GM23338 (cell line): Measurements from ENCODE around the gene MYH14. TPM values are rescaled to one million over a fixed set of nuclear protein-coding genes. Genes with fewer than 3 reads are reported as not detected.

Experiments used
- ATAC-seq: fragments of 200-7000 bp; cut with Tn5 transposase; 3 replicates; pipeline ENCODE4 v1.9.1; 2020
- DNase-seq: peaks from one replicate; pipeline ENCODE4 v3.0.0-alpha.2; 2015; ENCODE audit warnings: low spot score
- H2AFZ ChIP-seq: fragments of 200-600 bp; sonication (generic); 2 replicates; pipeline ENCODE4 v1.8.0; 2016; ENCODE audit warnings: antibody characterized with exemption, mild to moderate bottlenecking, moderate library complexity
- H3F3A ChIP-seq: fragments of 200-600 bp; sonication (generic); replicated peaks from 2 replicates; pipeline ENCODE4 v1.8.0; 2017; ENCODE audit warnings: antibody characterized with exemption, mixed run types, low read depth
- H3K27ac ChIP-seq: fragments of 200-600 bp; sonication (generic); 2 replicates; pipeline ENCODE4 v1.6.1; 2016; ENCODE audit warnings: low read depth
- H3K27me3 ChIP-seq: fragments of 200-600 bp; sonication (generic); 2 replicates; pipeline ENCODE4 v1.8.0; 2016; ENCODE audit warnings: mild to moderate bottlenecking, mixed run types, moderate library complexity; ENCODE audit not compliant: insufficient read depth
- H3K36me3 ChIP-seq: fragments of 200-600 bp; sonication (generic); 2 replicates; pipeline ENCODE4 v1.8.0; 2016; ENCODE audit warnings: mild to moderate bottlenecking; ENCODE audit not compliant: insufficient read depth
- H3K4me1 ChIP-seq: fragments of 200-600 bp; sonication (generic); 2 replicates; pipeline ENCODE4 v1.8.0; 2016; ENCODE audit warnings: mild to moderate bottlenecking, moderate library complexity; ENCODE audit not compliant: insufficient read depth
- H3K4me2 ChIP-seq: fragments of 200-600 bp; sonication (generic); 2 replicates; pipeline ENCODE4 v1.7.1; 2017; ENCODE audit warnings: mixed run types
- H3K4me3 ChIP-seq: fragments of 200-600 bp; sonication (generic); 2 replicates; pipeline ENCODE4 v1.6.1; 2016; ENCODE audit warnings: mixed run types
- H3K79me2 ChIP-seq: fragments of 200-600 bp; sonication (generic); replicated peaks from 2 replicates; pipeline ENCODE4 v1.8.0; 2017; ENCODE audit warnings: mild to moderate bottlenecking; ENCODE audit not compliant: insufficient read depth
- H3K9me2 ChIP-seq: fragments of 200-600 bp; sonication (generic); 2 replicates; pipeline ENCODE4 v1.8.0; 2017; ENCODE audit not compliant: insufficient read depth
- H4K20me1 ChIP-seq: fragments of 200-600 bp; sonication (generic); replicated peaks from 2 replicates; pipeline ENCODE4 v1.8.0; 2017; ENCODE audit warnings: mild to moderate bottlenecking; ENCODE audit not compliant: insufficient read depth
- H3K27ac Mint-ChIP-seq: 2 replicates; pipeline ENCODE4 v1.8.0; 2020; ENCODE audit warnings: inconsistent platforms, mild to moderate bottlenecking, moderate library complexity, mixed read lengths
- H3K27me3 Mint-ChIP-seq: 3 replicates; pipeline ENCODE4 v1.8.0; 2022; ENCODE audit warnings: low read depth, mild to moderate bottlenecking, moderate library complexity, mixed read lengths, inconsistent platforms; ENCODE audit not compliant: insufficient read depth, poor library complexity
- H3K36me3 Mint-ChIP-seq: 3 replicates; pipeline ENCODE4 v1.8.0; 2021; ENCODE audit warnings: low read depth, mild to moderate bottlenecking, inconsistent platforms, moderate library complexity, mixed read lengths
- H3K4me1 Mint-ChIP-seq: 3 replicates; pipeline ENCODE4 v1.8.0; 2020; ENCODE audit warnings: mild to moderate bottlenecking, inconsistent platforms, mixed read lengths
- H3K4me3 Mint-ChIP-seq: 3 replicates; pipeline ENCODE4 v1.8.0; 2021; ENCODE audit warnings: moderate library complexity, mild to moderate bottlenecking, inconsistent platforms, mixed read lengths
- H3K9me3 Mint-ChIP-seq: 3 replicates; pipeline ENCODE4 v1.8.0; 2020; ENCODE audit warnings: moderate library complexity, mild to moderate bottlenecking, inconsistent platforms, mixed read lengths
- EZH2 ChIP-seq: fragments of 200-600 bp; sonication (generic); IDR thresholded peaks from one replicate; pipeline ENCODE4 v1.8.0; 2017; ENCODE audit warnings: antibody characterized with exemption, mild to moderate bottlenecking, low read depth; ENCODE audit not compliant: unreplicated experiment
- JUNB ChIP-seq: IDR thresholded peaks from one replicate; pipeline ENCODE4 v1.6.1; 2016; ENCODE audit warnings: antibody characterized with exemption; ENCODE audit not compliant: unreplicated experiment
- NANOG ChIP-seq: IDR thresholded peaks from 2 replicates; pipeline ENCODE4 v1.6.1; 2016; ENCODE audit warnings: antibody characterized with exemption, borderline replicate concordance
- POLR2AphosphoS5 ChIP-seq: IDR thresholded peaks from 2 replicates; pipeline ENCODE4 v1.6.1; 2016; ENCODE audit warnings: antibody characterized with exemption, low read depth
- ZNF114 ChIP-seq: fragments of 250-450 bp; sonication (Bioruptor Pico); IDR thresholded peaks from 2 replicates; pipeline ENCODE4 v1.5.0; 2020; ENCODE audit warnings: mild to moderate bottlenecking, moderate library complexity
- polyA plus RNA-seq: library from polyadenylated mRNA; unstranded; fragments of >200 nt; fragmentation: Nextera tagmentation; extraction: Ambion mirVana; gene quantifications from 2 replicates; pipeline ENCODE4 v1.2.1, GENCODE V29; 2016
- total RNA-seq: library from RNA; depleted of rRNA; stranded (reverse); fragments of >200 nt; shearing (Covaris generic); gene quantifications from 2 replicates; pipeline ENCODE4 v1.2.3, GENCODE V29; 2014
- TF ChIP-seq, protein P1 (sequence below), 2 experiments: fragments of 200-600 bp in 1 of 2; sonication (generic) in 1 of 2; conservative IDR thresholded peaks; 2 replicates each; pipeline versions ENCODE4 v1.5.1 to v1.6.1; 2016 to 2017; ENCODE audit warnings: antibody characterized with exemption in 2 of 2, low read depth in 2 of 2, mild to moderate bottlenecking in 2 of 2, moderate library complexity in 1 of 2
- TF ChIP-seq, protein P2 (sequence below): IDR thresholded peaks from one replicate; pipeline ENCODE4 v1.6.1; 2018; ENCODE audit warnings: antibody characterized with exemption; ENCODE audit not compliant: unreplicated experiment

The MYH14 gene
- total and polyA plus RNA-seq, 2 experiments from 2014 or later, result 25.5 to 27.5 TPM

DNA sequence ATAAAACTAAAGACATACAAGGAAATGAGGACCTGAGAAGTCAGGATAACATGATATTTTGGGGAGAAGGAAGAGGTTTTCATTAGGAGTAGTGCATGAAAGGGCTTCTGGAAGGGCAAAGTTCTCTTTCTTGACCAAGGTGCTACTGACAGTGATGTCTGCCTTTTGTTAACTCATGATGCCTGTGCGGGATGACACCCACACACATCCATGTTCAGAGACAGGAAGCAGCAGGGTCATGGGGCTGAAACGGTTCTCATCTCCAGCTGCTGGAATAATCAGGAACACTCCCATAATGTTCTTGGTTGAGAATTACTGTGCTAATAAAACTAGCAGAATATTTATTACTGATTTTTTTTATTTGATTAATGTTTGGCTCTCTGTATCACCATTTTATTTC lies 96.6 kb downstream of the MYH14 start:
- H2AFZ ChIP-seq, result no peak overlapping the region
- H3K4me1 Mint-ChIP-seq, result no peaks in the 10 kb centered on the region
- H3K27me3 ChIP-seq, result no peaks in the 10 kb centered on the region
- H3K4me3 ChIP-seq, result no peak overlapping the region
- H3K4me2 ChIP-seq, result no peak overlapping the region
- no peaks in the 10 kb centered on the region for H3K9me2 ChIP-seq
- peaks cover 99% of the 10 kb centered on the region for H3K9me3 Mint-ChIP-seq
- H3K36me3 ChIP-seq, result no peaks in the 10 kb centered on the region; the same call in 1 of the 2 replicates
- no peak overlapping the region for H3K4me3 Mint-ChIP-seq
- ATAC-seq (no peak), DNase-seq (no peak)
- H3K27ac ChIP-seq, result no peak overlapping the region
- H3K36me3 Mint-ChIP-seq, result peaks cover 32% of the 10 kb centered on the region
- no peak overlapping the region for H3K27ac Mint-ChIP-seq
- H3K27me3 Mint-ChIP-seq, result peaks cover 7% of the 10 kb centered on the region
- H4K20me1 ChIP-seq, result no peaks in the 10 kb centered on the region; the same call in 1 of the 2 replicates
- no peaks in the 10 kb centered on the region for H3K79me2 ChIP-seq
- H3K4me1 ChIP-seq, result no peaks in the 10 kb centered on the region; the same call in 1 of the 2 replicates
- H3F3A ChIP-seq, result 0 out of 2 replicates have a peak, but pooled peaks cover 3% of the 10 kb centered on the region
- no peak for TF ChIP-seq ZNF114 (CRISPR knock-in tag)
- no peak for TF ChIP-seq EZH2
- TF ChIP-seq, protein P1, sequence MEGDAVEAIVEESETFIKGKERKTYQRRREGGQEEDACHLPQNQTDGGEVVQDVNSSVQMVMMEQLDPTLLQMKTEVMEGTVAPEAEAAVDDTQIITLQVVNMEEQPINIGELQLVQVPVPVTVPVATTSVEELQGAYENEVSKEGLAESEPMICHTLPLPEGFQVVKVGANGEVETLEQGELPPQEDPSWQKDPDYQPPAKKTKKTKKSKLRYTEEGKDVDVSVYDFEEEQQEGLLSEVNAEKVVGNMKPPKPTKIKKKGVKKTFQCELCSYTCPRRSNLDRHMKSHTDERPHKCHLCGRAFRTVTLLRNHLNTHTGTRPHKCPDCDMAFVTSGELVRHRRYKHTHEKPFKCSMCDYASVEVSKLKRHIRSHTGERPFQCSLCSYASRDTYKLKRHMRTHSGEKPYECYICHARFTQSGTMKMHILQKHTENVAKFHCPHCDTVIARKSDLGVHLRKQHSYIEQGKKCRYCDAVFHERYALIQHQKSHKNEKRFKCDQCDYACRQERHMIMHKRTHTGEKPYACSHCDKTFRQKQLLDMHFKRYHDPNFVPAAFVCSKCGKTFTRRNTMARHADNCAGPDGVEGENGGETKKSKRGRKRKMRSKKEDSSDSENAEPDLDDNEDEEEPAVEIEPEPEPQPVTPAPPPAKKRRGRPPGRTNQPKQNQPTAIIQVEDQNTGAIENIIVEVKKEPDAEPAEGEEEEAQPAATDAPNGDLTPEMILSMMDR (conservative IDR thresholded peaks at IDR 0.05; ENCODE audit: low read depth in 2 of 2), result no peak
- TF ChIP-seq POLR2AphosphoS5, result no peak
- TF ChIP-seq NANOG, result no peak
- TF ChIP-seq JUNB, result no peak
- TF ChIP-seq, protein P2, sequence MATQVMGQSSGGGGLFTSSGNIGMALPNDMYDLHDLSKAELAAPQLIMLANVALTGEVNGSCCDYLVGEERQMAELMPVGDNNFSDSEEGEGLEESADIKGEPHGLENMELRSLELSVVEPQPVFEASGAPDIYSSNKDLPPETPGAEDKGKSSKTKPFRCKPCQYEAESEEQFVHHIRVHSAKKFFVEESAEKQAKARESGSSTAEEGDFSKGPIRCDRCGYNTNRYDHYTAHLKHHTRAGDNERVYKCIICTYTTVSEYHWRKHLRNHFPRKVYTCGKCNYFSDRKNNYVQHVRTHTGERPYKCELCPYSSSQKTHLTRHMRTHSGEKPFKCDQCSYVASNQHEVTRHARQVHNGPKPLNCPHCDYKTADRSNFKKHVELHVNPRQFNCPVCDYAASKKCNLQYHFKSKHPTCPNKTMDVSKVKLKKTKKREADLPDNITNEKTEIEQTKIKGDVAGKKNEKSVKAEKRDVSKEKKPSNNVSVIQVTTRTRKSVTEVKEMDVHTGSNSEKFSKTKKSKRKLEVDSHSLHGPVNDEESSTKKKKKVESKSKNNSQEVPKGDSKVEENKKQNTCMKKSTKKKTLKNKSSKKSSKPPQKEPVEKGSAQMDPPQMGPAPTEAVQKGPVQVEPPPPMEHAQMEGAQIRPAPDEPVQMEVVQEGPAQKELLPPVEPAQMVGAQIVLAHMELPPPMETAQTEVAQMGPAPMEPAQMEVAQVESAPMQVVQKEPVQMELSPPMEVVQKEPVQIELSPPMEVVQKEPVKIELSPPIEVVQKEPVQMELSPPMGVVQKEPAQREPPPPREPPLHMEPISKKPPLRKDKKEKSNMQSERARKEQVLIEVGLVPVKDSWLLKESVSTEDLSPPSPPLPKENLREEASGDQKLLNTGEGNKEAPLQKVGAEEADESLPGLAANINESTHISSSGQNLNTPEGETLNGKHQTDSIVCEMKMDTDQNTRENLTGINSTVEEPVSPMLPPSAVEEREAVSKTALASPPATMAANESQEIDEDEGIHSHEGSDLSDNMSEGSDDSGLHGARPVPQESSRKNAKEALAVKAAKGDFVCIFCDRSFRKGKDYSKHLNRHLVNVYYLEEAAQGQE, result no peak

DNA sequence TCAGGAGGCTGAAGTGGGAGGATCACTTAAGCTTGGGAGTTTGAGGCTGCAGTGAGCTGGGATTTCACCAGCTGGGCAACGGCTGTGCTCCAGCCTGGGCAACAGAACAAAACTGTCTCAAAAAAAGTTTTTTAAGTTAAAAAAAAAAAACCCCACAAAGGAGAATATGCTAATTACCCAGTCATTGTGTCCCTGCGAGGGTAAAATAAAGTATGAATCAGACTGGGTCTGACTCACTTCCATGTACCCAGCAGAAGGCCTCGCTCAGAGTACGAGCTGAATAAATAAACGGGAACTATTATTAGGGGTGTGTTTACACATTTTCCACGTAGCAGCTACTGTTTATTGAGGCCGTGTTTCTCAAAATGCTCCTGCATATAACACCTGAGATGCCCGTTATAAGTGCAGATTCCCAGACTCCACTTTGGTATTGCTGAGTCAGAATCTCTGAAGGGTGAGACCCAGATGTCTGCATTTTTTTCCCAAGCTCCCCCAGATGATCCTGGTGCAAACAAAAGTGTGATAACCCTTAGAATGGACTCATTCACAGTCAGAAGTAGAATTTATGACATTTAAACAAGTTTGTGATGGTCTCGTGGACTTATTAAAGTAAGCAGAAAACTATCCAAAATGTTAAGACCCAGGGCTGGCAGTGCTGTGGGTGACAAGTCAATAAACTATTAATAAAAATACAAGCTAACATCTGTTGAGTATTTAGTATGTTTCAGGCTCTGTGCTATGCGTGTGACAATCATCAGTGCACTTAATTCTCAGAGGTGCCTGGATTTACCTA lies 97.6 kb downstream of the MYH14 start:
- H3K36me3 ChIP-seq, result no peaks in the 10 kb centered on the region; the same call in 1 of the 2 replicates
- Mint-ChIP-seq H3K27me3 (peaks cover 7% of the 10 kb centered on the region), H3K9me3 (peaks cover 99% of the 10 kb centered on the region), H3K36me3 (peaks cover 32% of the 10 kb centered on the region), H3K27ac (no peak overlapping the region), H3K4me1 (no peaks in the 10 kb centered on the region), H3K4me3 (no peak overlapping the region)
- TF ChIP-seq POLR2AphosphoS5 (no peak), JUNB (no peak)
- H3K27ac ChIP-seq, result no peak overlapping the region
- no peaks in the 10 kb centered on the region; the same call in 1 of the 2 replicates for H3K4me1 ChIP-seq
- H3F3A ChIP-seq, result 0 out of 2 replicates have a peak, but pooled peaks cover 3% of the 10 kb centered on the region
- no peaks in the 10 kb centered on the region for H3K79me2 ChIP-seq
- H2AFZ ChIP-seq, result no peak overlapping the region
- H3K4me3 ChIP-seq, result no peak overlapping the region
- ATAC-seq (no peak), DNase-seq (no peak)
- H3K27me3 ChIP-seq, result no peaks in the 10 kb centered on the region
- H3K9me2 ChIP-seq, result no peaks in the 10 kb centered on the region
- H4K20me1 ChIP-seq, result no peaks in the 10 kb centered on the region; the same call in 1 of the 2 replicates
- no peak overlapping the region for H3K4me2 ChIP-seq
